Activated naive CD4-positive, alpha-beta T cell treated with anti-CD3 and anti-CD28 coated beads for 36 hours (primary cell): Measurements from ENCODE around the gene COLEC12. TPM values are rescaled to one million over a fixed set of nuclear protein-coding genes. Genes with fewer than 3 reads are reported as not detected.

Source experiments
- CTCF ChIA-PET: fragments of 350-600 bp; sonication (Branson Sonifier 250); formaldehyde crosslinking; loops from one replicate; lab custom pipeline; 2021; ENCODE audit warnings: antibody characterized with exemption; lab: Charles Lee
- DNase-seq: peaks from one replicate; pipeline ENCODE4 v3.0.0-alpha.2; 2020
- H3K27ac Mint-ChIP-seq: one replicate; pipeline ENCODE4 v1.8.0; 2021; ENCODE audit warnings: mild to moderate bottlenecking, mixed read lengths
- H3K27me3 Mint-ChIP-seq: one replicate; pipeline ENCODE4 v1.8.0; 2021; ENCODE audit warnings: low read depth, mixed read lengths
- H3K36me3 Mint-ChIP-seq: one replicate; pipeline ENCODE4 v1.8.0; 2021; ENCODE audit warnings: low read depth, mixed read lengths
- H3K4me1 Mint-ChIP-seq: one replicate; pipeline ENCODE4 v1.8.0; 2021; ENCODE audit warnings: low read depth, mixed read lengths
- H3K4me3 Mint-ChIP-seq: one replicate; pipeline ENCODE4 v1.8.0; 2021; ENCODE audit warnings: mild to moderate bottlenecking, moderate library complexity, mixed read lengths
- H3K9me3 Mint-ChIP-seq: one replicate; pipeline ENCODE4 v1.8.0; 2021; ENCODE audit warnings: mixed read lengths
- intact Hi-C: fragments of 100-400 bp; cut with micrococcal nuclease; formaldehyde crosslinking; loops from one replicate; pipeline ENCODE4 v1.15.1; 2023
- total RNA-seq, 2 experiments: library from RNA; stranded (reverse); gene quantifications; one replicate each; pipeline ENCODE4 v1.2.3, GENCODE V29; 2021

Gene COLEC12
- total RNA-seq, 2 experiments from 2014 or later, result not detected

- Mint-ChIP-seq H3K27me3 (peaks cover 4% of the 10 kb centered on the region), H3K36me3 (no peaks in the 10 kb centered on the region), H3K4me1 (no peaks in the 10 kb centered on the region), H3K4me3 (no peak overlapping the region), H3K9me3 (no peaks in the 10 kb centered on the region), H3K27ac (no peak overlapping the region)
- CTCF ChIA-PET, result no interaction called here
- no peak for DNase-seq
- intact Hi-C loops, result no loop called here
These were observed 136.2 kb downstream of the COLEC12 start for GRCh38 chr18:364256-364826.

DNA sequence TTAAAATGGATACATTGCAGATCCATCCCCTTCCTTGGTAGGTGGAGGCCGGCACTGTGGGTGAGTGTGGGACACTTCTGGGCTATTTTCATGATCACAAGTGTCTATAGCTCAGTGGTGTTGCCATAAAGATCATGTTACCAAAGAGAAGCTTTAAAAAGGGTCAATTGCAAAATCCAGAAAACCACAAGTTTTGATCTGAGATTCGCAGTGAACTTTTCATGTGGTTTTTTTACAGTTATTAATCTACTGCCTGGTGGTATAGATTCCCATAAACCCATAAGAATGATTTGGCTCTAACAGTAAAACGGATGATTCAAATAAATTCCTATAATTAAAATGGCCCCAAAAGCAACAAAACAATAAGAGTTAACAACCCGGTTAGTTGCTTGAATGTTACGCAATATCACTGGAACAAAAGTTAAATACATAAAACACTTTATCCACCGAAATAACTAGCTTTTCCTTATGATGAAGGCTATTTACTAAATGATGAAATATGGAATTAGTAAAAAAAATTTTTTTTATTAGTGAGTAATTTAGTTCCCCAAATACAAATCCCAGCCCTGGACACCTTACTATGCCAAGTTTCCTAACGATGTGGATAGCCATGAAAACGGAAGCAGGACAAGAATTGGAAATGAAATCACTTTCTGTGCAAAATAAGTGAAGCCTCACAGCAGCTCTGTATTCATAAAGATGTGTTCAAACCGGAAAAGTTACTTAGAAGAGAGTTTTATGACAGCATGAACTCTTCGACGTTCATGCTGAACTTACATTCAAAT lies 137.0 kb downstream of the COLEC12 start:
- Mint-ChIP-seq H3K36me3 (no peaks in the 10 kb centered on the region), H3K4me3 (no peak overlapping the region), H3K9me3 (no peaks in the 10 kb centered on the region), H3K4me1 (no peaks in the 10 kb centered on the region), H3K27ac (no peak overlapping the region), H3K27me3 (peaks cover 4% of the 10 kb centered on the region)
- CTCF ChIA-PET, result no interaction called here
- intact Hi-C loops, result no loop called here
- DNase-seq, result no peak

- no peak overlapping the region for H3K27ac Mint-ChIP-seq
- intact Hi-C loops, result no loop called here
- CTCF ChIA-PET, result no interaction called here
- peaks cover 4% of the 10 kb centered on the region for H3K27me3 Mint-ChIP-seq
- no peaks in the 10 kb centered on the region for H3K36me3 Mint-ChIP-seq
- H3K4me3 Mint-ChIP-seq, result no peak overlapping the region
- H3K9me3 Mint-ChIP-seq, result no peaks in the 10 kb centered on the region
- no peak for DNase-seq
- no peaks in the 10 kb centered on the region for H3K4me1 Mint-ChIP-seq
These were observed 137.9 kb downstream of the COLEC12 start for GRCh38 chr18:362311-363290.

GRCh38 chr18:361941-362310 lies 138.6 kb downstream of the COLEC12 start:
- intact Hi-C loops, result no loop called here
- H3K4me3 Mint-ChIP-seq, result no peak overlapping the region
- H3K4me1 Mint-ChIP-seq, result no peaks in the 10 kb centered on the region
- H3K36me3 Mint-ChIP-seq, result no peaks in the 10 kb centered on the region
- H3K9me3 Mint-ChIP-seq, result no peaks in the 10 kb centered on the region
- CTCF ChIA-PET, result no interaction called here
- H3K27me3 Mint-ChIP-seq, result peaks cover 4% of the 10 kb centered on the region
- H3K27ac Mint-ChIP-seq, result no peak overlapping the region
- DNase-seq, result no peak

DNA sequence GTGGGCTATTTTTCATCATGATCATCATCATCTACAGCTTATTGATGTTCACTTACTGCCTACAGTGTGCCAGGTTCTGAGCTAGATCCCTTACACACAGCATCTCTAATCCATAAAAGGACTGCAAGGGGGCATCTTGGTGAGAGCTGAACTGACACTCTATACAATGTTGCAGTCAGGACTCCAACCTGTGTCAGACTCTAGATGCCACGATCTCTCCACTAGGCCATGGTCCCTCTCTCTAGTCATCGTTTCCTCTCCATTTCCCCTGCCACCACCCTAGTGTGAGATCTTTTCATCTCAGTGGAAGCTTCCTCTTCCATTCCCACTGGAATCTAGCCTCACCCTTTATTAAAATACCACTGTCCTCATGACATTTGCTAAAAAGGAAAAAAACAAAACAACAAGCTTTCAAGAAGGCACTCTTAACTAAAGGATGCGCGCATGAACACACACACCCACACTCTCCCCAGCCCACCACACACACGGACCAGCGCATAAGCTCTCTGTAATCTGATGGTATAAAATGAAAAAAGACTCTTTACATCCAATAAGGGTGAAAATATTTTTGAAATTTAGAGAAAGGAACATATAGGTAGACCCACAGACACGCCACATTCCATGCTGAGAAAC lies 139.3 kb downstream of the COLEC12 start:
- no peaks in the 10 kb centered on the region for H3K9me3 Mint-ChIP-seq
- no peaks in the 10 kb centered on the region for H3K4me1 Mint-ChIP-seq
- no peak overlapping the region for H3K27ac Mint-ChIP-seq
- no peak for DNase-seq
- no peaks in the 10 kb centered on the region for H3K36me3 Mint-ChIP-seq
- no peak overlapping the region for H3K4me3 Mint-ChIP-seq
- CTCF ChIA-PET, result no interaction called here
- peaks cover 4% of the 10 kb centered on the region for H3K27me3 Mint-ChIP-seq
- intact Hi-C loops, result no loop called here

DNA sequence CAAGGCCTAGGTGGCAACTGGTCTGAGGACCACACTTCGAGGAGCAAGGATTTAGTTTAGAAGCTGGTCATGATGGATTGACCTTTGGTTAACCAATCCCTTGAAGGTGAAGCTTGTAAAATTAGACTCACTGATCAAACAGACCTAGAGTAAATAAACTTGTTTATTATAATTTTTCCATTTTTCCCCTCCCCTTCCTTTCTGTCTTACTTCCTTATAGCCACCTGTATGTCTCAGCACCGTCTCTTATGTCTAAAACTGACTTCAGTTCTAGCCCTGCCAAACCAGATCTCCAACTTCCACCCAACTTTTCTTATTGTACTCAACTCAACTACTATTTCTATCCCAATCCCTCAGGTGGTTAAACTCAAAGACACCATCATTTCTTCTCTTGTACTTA lies 139.8 kb downstream of the COLEC12 start:
- DNase-seq, result no peak
- Mint-ChIP-seq H3K36me3 (no peaks in the 10 kb centered on the region), H3K27ac (no peak overlapping the region), H3K4me1 (no peaks in the 10 kb centered on the region), H3K4me3 (no peak overlapping the region), H3K27me3 (peaks cover 7% of the 10 kb centered on the region), H3K9me3 (no peaks in the 10 kb centered on the region)
- CTCF ChIA-PET, result no interaction called here
- intact Hi-C loops, result no loop called here

DNA sequence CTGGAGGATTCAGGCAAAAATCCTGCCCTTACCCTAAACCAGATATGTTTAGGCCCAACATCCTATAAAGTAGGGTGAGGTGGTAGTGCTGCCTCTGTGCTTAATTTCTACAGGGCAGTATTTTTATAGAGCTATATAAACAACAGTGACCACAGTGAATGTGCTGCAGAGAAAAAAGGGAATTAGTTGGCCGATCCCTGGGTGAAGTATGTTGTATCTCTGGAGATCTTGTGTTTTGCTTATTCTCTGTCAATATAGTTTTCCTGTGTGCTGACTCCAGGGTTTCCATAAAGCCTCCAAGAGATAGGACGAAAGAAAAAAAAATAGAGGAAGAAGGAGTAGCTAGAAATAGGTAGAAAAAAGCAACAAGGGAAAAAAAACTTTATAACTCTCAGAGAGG lies 143.7 kb downstream of the COLEC12 start:
- intact Hi-C loops, result no loop called here
- DNase-seq, result no peak
- CTCF ChIA-PET, result interaction anchor here (1.0 kb wide), 1 partner anchor 13 kb away, joined by 3 read pairs; no protein-coding TSS in a partner anchor
- Mint-ChIP-seq H3K4me3 (no peak overlapping the region), H3K27me3 (peaks cover 6% of the 10 kb centered on the region), H3K27ac (no peak overlapping the region), H3K4me1 (no peaks in the 10 kb centered on the region), H3K9me3 (no peaks in the 10 kb centered on the region), H3K36me3 (no peaks in the 10 kb centered on the region)

- DNase-seq, result no peak
- peaks cover 10% of the 10 kb centered on the region for H3K27me3 Mint-ChIP-seq
- no peak overlapping the region for H3K4me3 Mint-ChIP-seq
- intact Hi-C loops, result no loop called here
- H3K9me3 Mint-ChIP-seq, result no peaks in the 10 kb centered on the region
- H3K4me1 Mint-ChIP-seq, result no peaks in the 10 kb centered on the region
- CTCF ChIA-PET, result interaction anchor here (0.6 to 1.0 kb wide), 2 partner anchors 12 to 65 kb away, joined by 3 read pairs; no protein-coding TSS in a partner anchor
- no peak overlapping the region for H3K27ac Mint-ChIP-seq
- no peaks in the 10 kb centered on the region for H3K36me3 Mint-ChIP-seq
These were observed 144.8 kb downstream of the COLEC12 start for GRCh38 chr18:355678-356077.

GRCh38 chr18:354471-354870 lies 146.0 kb downstream of the COLEC12 start:
- DNase-seq, result no peak
- Mint-ChIP-seq H3K36me3 (no peaks in the 10 kb centered on the region), H3K4me1 (no peaks in the 10 kb centered on the region), H3K9me3 (no peaks in the 10 kb centered on the region), H3K27ac (no peak overlapping the region), H3K4me3 (no peak overlapping the region), H3K27me3 (peaks cover 14% of the 10 kb centered on the region)
- CTCF ChIA-PET, result interaction anchor here (0.7 kb wide), 1 partner anchor 1229 kb away, joined by 3 read pairs; no protein-coding TSS in a partner anchor
- intact Hi-C loops, result no loop called here

DNA sequence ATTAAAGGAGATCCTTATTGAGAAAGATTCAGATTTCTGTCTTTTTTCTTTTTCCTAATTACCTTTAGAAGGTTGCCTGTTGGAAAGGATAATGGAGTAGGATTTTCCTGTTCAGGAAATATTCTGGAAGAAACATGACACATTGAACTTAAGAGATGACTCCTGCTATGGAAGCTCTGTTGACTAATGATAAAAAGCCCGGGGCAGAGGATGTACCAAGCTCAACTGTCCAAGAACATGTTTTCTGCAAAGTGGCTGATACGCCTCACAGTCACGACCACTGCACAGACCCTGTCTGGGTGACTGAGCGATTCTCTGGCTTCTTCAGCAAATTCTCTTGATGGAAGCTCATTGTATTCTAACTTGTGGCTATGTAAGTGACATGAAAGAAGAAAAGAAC lies 146.5 kb downstream of the COLEC12 start:
- no peak overlapping the region for H3K27ac Mint-ChIP-seq

DNA sequence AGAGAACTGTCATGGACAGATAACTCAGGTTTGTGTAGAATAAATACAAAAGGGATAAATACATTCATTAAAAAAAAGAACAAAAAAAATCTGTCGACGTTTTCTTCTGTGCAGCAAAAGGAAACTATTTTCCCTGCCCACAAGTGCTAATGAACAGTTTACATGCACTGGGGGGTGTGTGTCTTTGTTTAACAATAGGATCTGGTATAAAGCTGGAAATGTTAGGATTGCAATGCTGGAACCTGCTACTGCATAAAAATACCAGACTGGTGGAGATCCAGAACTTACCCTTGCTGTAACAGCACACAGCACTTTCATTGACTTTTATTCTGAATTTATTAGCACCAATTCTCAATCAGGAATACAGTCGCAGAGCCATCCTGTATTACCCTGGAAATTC lies 148.1 kb downstream of the COLEC12 start:
- Mint-ChIP-seq H3K4me1 (no peaks in the 10 kb centered on the region), H3K36me3 (no peaks in the 10 kb centered on the region)

More for the DNA sequence above, 146.5 kb downstream of the COLEC12 start:
- Mint-ChIP-seq H3K36me3 (no peaks in the 10 kb centered on the region), H3K9me3 (no peaks in the 10 kb centered on the region), H3K27me3 (peaks cover 14% of the 10 kb centered on the region), H3K4me1 (no peaks in the 10 kb centered on the region), H3K4me3 (no peak overlapping the region)
- intact Hi-C loops, result no loop called here
- CTCF ChIA-PET, result interaction anchor here (0.7 kb wide), 1 partner anchor 1229 kb away, joined by 3 read pairs; no protein-coding TSS in a partner anchor
- no peak for DNase-seq

More for the DNA sequence above, 148.1 kb downstream of the COLEC12 start:
- Mint-ChIP-seq H3K27me3 (peaks cover 19% of the 10 kb centered on the region), H3K4me3 (no peak overlapping the region), H3K27ac (no peak overlapping the region), H3K9me3 (no peaks in the 10 kb centered on the region)
- intact Hi-C loops, result no loop called here
- no peak for DNase-seq
- CTCF ChIA-PET, result no interaction called here
